HS-27A (cell line): ENCODE measurements around the gene AQP12A.

Experiments
- DNase-seq: peaks from one replicate; pipeline ENCODE4 v3.0.0-alpha.2; 2012; ENCODE audit warnings: low read depth, missing footprints

The AQP12A gene

DNA sequence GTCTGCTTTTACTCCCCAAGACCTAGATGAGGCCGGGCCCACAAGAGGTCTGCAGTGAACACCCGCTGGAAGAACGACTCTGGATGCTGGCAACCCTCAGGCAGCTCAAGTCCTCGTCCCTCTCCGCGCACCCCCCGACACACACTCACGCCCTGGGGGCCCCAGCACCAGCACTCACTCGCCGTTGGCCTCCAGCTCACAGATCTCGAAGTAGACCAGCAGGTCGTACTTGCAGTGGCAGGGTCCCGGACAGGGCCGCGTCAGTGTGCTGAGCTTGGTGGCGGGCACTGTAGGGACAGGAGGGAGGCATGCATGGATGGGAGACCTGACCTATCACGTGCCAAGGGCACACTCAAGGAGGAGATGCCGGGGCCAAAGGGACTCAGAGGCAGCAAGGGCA is 49.4 kb downstream of the AQP12A start:
- DNase-seq, result no peak

DNA sequence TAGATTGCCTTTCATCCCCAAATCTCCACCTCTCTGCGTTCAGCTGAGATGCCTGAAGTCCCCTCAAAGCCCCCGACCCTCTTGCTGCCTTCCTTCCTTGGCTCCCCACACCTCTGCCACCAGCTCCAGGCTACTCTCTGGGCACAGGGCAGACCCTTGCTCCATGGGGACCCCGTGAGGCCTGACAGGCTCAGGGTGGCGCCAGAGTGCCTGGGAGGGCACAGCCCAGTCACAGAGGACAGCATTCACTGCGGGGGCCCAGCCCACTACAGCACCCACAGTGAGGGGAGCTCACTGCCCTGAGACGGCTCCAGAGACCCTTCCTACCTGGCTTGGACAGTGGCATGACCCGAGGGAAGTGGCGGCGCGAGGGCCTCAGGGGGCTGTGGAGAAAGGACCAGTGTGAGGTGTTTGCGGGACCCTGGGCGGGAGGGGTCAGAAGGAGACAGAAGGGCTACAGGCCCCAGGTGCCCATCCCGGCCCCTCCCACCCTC is 51.0 kb downstream of the AQP12A start:
- DNase-seq, result no peak

DNA sequence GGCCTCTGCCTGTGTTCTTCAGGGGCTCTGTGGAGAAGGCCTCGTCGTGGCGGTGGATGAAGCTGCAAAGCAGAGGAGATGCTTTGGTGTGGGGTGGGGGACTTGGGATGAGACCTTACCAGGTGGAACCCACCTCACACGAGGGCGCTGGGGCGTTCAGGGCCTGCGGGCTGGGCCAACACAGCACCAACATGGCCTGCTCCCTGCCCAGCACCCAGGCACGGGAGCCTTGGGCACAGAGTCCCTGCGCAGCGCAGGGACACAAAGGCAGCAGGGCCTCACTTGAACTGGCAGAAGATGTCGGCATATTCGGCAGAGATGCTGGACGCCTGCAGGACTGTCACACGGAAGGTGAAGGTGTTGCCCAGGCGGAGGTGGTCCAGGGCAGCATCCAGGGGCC is 53.8 kb downstream of the AQP12A start:
- DNase-seq, result no peak

DNA sequence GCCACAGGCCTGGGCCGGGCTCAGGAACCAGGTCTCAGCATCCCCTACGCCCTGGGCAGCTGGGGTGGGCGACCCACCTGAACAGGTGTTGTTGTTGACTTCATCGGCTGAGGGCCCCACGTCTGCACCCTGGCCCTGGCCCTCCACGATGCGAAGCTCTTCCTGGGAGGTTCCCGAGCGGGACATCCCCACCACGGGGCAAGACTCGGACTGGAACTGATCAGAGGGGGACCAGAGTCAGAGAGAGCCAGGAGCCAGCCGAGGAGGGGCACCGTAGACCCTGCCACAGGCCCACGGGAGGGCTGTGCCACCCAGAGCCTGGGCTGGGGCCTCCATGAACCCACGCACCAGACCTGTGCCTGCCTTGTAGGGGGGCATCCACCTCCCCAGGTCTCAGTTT is 54.3 kb downstream of the AQP12A start:
- DNase-seq, result no peak

DNA sequence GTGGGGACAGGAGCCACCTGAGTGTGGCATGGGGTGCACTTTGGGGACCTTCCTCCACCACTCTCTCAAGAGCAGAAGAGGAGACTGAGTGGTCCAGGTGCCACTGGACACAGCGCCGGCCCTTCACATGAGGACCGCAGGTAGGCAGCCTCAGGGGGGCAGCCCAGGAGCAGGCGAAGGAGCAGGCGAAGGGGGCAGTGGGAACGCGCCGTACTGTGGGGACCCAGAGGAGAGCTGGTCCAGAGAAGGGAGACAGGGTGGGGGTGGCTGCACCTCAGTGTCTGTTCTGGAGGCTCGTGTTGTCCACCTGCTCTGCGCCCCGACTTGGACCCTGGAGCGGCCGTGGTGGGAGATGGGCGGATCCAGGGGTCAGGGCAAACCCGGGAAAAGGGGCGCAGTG is 55.0 kb downstream of the AQP12A start:
- no peak for DNase-seq

DNA sequence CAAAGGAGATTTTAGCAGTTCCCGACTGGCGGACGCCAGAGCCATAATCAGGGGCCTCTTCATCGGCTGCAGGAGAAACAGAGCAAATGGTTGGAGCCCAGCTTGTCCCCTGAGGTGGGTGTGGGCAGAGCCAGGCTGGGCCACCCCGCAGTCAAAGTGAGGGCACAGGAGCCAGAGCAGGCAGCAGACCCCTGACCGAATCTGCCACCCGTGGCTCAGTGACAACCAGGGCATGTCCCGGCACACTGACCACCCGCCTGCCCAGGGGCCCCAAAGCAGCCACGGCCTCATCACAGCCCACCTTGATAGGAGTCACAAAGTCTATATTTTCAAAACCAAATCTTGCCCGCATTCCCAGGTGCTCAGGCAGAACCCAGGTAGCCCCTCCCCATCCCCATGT is 55.6 kb downstream of the AQP12A start:
- no peak for DNase-seq
